ENCODE measurements around the gene NR5A1.

NR5A1 gene

DNA sequence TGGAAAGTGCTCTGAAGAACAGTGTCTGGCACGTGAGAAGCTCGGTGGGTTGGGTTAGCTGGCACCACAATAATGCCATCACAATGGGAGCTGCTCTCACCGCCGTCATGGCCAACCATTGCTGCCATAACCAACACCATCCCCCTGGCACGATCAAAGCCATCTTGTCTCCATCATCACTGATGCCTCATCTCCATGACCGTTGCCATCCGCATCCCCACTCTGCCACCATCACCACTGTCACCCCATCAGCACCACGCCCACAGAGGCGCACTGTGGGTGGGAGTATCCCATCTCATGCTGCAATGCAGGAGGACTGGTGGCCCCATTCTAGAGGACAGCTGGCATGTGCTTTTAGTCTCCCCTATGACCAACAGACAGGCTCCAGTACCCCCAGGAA, 23.7 kb downstream of the NR5A1 start:
- in situ Hi-C loops (cut with HindIII; ENCODE audit: low pct_ligation_motif_present, low sequenced_read_pairs) = no loop called here
- peaks cover 39% of the 10 kb centered on the region for H3K27me3 ChIP-seq (replicated peaks)
- H3K36me3 ChIP-seq (replicated peaks) = no peaks in the 10 kb centered on the region
- no peak for DNase-seq
- TF ChIP-seq, protein P1, sequence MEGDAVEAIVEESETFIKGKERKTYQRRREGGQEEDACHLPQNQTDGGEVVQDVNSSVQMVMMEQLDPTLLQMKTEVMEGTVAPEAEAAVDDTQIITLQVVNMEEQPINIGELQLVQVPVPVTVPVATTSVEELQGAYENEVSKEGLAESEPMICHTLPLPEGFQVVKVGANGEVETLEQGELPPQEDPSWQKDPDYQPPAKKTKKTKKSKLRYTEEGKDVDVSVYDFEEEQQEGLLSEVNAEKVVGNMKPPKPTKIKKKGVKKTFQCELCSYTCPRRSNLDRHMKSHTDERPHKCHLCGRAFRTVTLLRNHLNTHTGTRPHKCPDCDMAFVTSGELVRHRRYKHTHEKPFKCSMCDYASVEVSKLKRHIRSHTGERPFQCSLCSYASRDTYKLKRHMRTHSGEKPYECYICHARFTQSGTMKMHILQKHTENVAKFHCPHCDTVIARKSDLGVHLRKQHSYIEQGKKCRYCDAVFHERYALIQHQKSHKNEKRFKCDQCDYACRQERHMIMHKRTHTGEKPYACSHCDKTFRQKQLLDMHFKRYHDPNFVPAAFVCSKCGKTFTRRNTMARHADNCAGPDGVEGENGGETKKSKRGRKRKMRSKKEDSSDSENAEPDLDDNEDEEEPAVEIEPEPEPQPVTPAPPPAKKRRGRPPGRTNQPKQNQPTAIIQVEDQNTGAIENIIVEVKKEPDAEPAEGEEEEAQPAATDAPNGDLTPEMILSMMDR (IDR thresholded peaks at IDR 0.05; ENCODE audit: low read depth, low read length, missing control alignments) = no peak
- H3K4me3 ChIP-seq (ENCODE audit: low read depth, low read length) = no peak overlapping the region
- H3K27ac ChIP-seq = no peak overlapping the region

DNA sequence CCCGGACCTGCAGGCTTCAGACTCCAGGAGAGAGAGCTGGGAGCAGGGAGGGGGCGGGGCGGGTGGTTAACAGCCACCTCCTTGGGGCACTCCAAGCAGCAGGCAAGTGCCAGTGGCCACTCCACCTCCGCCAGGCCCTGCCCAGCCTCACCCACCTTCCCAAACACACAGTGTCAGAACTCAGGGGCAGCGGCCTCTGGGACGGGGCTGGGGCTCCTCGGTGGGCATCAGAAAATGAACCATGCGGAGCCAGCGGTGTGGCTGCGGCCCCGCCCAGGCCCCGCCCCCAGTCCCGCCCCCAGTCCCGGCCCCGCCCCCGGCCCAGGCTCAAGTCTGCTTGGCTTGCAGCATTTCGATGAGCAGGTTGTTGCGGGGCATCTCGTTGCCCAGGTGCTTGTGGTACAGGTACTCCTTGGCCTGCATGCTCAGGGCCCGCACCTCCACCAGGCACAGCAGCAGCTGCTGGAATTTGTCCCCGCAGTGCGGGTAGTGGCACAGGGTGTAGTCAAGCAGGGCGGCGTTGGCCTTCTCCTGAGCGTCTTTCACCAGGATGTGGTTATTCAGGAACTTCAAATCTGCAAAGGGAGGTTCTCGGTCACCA, 24.7 kb downstream of the NR5A1 start:
- Histone ChIP-seq H3K27me3 (replicated peaks) (peaks cover 39% of the 10 kb centered on the region), H3K4me3 (ENCODE audit: low read depth, low read length) (no peak overlapping the region), H3K36me3 (replicated peaks) (no peaks in the 10 kb centered on the region), H3K27ac (no peak overlapping the region)
- TF ChIP-seq, protein P1 (IDR thresholded peaks at IDR 0.05; ENCODE audit: low read depth, low read length, missing control alignments) = no peak
- DNase-seq = no peak
- in situ Hi-C loops (cut with HindIII; ENCODE audit: low pct_ligation_motif_present, low sequenced_read_pairs) = no loop called here

DNA sequence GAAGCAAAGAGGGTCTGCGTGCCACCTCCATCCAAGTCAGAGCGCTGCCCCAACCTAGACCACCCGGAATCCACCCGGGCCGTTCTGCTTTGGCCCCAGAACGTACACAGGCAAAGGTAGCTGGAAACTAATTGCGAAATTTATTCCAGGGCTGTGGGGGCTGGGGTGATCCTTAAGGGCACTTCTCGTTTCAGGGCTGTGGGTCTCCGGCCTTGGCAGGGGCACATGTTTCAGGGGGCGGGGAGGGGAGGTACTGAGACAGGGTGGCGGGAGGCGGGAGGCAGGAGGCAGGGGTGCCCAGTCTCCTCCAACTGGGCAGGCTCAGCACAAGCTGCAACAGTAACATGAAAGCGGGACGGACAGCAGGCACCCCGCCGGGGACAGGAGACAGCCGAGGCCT, 26.1 kb downstream of the NR5A1 start:
- no peak for DNase-seq
- Histone ChIP-seq H3K27me3 (replicated peaks) (peaks cover 36% of the 10 kb centered on the region), H3K36me3 (replicated peaks) (no peaks in the 10 kb centered on the region), H3K27ac (no peak overlapping the region), H3K4me3 (ENCODE audit: low read depth, low read length) (no peak overlapping the region)
- in situ Hi-C loops (cut with HindIII; ENCODE audit: low pct_ligation_motif_present, low sequenced_read_pairs) = no loop called here
- TF ChIP-seq, protein P1 (IDR thresholded peaks at IDR 0.05; ENCODE audit: low read depth, low read length, missing control alignments) = no peak

DNA sequence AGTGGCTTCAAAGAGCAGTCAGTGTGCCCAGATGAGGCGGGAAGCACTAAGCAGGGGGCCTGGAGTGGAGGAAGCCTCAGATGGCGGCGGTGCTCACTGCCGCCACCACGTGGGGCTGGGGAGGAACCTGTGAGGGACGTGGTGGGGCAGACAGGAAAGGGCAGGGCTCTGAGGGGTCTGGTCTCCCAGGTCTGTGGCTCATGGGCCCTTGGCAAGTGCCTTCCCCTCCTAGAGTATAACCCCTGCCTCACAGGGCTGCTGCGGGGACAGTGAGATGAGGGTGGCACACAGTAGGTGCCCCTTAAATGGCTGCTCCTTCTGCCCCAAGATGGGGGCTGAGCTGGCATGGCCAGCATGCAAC, 26.6 kb downstream of the NR5A1 start:
- no peak overlapping the region for H3K27ac ChIP-seq
- H3K4me3 ChIP-seq (ENCODE audit: low read depth, low read length) = no peak overlapping the region
- no peaks in the 10 kb centered on the region for H3K36me3 ChIP-seq (replicated peaks)
- TF ChIP-seq, protein P1 (IDR thresholded peaks at IDR 0.05; ENCODE audit: low read depth, low read length, missing control alignments) = peak; percentile 69
- in situ Hi-C loops (cut with HindIII; ENCODE audit: low pct_ligation_motif_present, low sequenced_read_pairs) = no loop called here
- H3K27me3 ChIP-seq (replicated peaks) = peaks cover 33% of the 10 kb centered on the region
- DNase-seq = no peak

DNA sequence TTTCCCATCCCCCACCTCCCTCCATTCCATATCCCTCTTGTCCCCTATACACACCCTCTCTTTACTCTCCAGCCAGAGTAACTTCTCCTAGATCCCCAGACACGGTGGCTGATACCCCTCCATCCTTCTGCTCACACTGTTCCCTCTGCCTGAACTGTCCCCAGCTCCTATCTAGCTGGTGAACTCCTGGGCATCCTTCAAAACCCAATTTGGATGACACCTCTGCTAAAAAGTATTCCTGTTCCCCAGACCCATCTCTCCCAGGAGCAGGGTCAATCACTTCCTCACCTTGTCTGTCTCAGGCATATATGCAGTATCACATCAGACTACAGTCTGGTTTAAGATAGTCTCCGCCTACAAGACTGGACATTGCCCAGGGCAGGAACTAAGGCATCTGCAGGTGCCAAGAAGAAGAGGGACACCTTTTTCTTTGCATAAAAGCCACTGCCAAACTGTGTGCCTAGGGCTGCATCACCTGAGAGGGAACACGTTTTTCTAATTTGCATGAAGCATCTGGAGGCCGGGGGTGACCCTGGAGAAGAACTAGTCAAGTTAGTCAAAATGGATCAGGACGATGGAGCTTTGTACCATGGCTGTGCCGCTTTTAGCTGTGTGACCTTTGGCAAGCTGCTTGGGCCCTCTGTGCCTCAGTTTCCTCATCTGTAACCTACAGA, 27.1 kb downstream of the NR5A1 start:
- Histone ChIP-seq H3K36me3 (replicated peaks) (no peaks in the 10 kb centered on the region), H3K27me3 (replicated peaks) (peaks cover 28% of the 10 kb centered on the region), H3K4me3 (ENCODE audit: low read depth, low read length) (no peak overlapping the region), H3K27ac (no peak overlapping the region)
- TF ChIP-seq, protein P1 (IDR thresholded peaks at IDR 0.05; ENCODE audit: low read depth, low read length, missing control alignments) = no peak
- DNase-seq = no peak
- in situ Hi-C loops (cut with HindIII; ENCODE audit: low pct_ligation_motif_present, low sequenced_read_pairs) = no loop called here

DNA sequence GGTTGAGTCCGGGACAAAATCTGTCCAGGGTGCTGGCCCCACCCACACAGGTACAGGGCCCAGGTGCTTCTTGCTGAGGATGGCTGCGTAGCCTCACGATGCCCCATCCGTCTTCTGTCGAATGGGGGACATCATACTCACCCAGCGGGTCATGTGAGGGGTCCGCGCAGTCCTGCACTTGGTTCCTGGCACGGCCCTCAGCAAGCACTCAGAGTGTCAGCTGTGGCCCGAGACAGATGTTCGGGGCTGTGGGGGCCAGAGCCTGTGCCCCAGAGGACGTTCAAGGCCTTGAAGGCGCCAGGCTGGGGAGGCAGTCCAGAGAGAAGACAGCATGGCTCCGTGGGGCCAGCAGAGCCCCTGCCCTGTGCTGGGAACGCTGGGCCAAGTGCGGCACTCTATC, 27.8 kb downstream of the NR5A1 start:
- Histone ChIP-seq H3K27ac (no peak overlapping the region), H3K27me3 (replicated peaks) (peaks cover 26% of the 10 kb centered on the region), H3K4me3 (ENCODE audit: low read depth, low read length) (no peak overlapping the region), H3K36me3 (replicated peaks) (no peaks in the 10 kb centered on the region)
- in situ Hi-C loops (cut with HindIII; ENCODE audit: low pct_ligation_motif_present, low sequenced_read_pairs) = no loop called here
- TF ChIP-seq, protein P1 (IDR thresholded peaks at IDR 0.05; ENCODE audit: low read depth, low read length, missing control alignments) = no peak
- DNase-seq = no peak
